NT2/D1 (cell line): ENCODE data around the gene RFT1.

ENCODE experiments used
- SUZ12 ChIP-seq: IDR thresholded peaks from 2 replicates; pipeline ENCODE4 v1.6.1; 2011; ENCODE audit not compliant: insufficient read length, insufficient read depth; ENCODE audit errors: extremely low read depth
- YY1 ChIP-seq: IDR thresholded peaks from 2 replicates; pipeline ENCODE4 v1.6.1; 2011; ENCODE audit not compliant: insufficient read length, insufficient read depth
- ZNF274 ChIP-seq: IDR thresholded peaks from 2 replicates; pipeline ENCODE4 v1.6.1; 2011; ENCODE audit warnings: mild to moderate bottlenecking, low read depth, low read length

- no peak for TF ChIP-seq ZNF274
- no peak for TF ChIP-seq YY1
- no peak for TF ChIP-seq SUZ12
Observed at GRCh38 chr3:53039376-53039752, 90.9 kb downstream of the RFT1 start.
